ENCODE results near the gene SETD5. TPM values are rescaled to one million over a fixed set of nuclear protein-coding genes. Genes with fewer than 3 reads are reported as not detected.
A peak's percentile ranks its signal among the peaks of the same experiment; 100 is the strongest.

Gene SETD5
- total and polyA plus RNA-seq, 2 donors (not counting 1 experiment from before 2014, with no cell fraction given) = 64.2 to 201 TPM

DNA sequence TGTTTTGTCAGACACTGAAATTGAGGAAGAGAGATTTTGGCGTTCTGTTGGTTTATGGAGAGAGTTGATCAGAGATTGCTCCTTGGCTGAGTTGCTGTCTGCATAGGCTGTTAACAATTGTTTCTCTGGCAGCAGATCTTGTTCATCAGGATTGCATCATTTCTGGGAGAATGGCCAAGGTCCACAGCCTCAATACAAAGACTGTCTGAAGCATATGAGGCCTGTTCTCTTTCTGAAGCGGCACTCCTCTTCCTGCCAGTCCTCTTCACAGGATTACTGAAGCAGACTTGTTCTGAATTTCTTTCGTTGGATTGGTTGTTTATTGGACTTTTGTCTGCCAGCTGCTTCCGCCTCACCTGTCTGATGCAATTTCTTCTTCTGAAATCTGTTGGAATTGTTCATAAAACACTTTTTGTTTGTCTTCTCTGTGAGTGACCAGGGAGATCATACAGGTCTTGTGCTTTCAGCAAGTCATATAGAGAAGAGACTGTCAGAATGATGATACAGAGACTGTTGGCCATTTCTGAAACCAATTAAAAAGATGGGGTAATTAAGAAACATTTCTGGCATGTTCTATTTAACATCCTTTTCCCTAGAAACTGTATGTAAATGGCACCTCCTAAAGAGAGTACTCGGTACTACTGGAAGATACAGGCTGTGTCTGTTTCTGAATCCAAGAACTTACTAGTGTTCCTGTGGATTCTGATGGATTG lies 25.5 kb downstream of the SETD5 start:
- peaks cover 63% of the 10 kb centered on the region for H4K20me1 ChIP-seq (ENCODE audit: control insufficient read depth, insufficient read depth, low read length, poor library complexity, severe bottlenecking)
- no peak overlapping the region for H3K9ac ChIP-seq (ENCODE audit: low read length)
- no peak overlapping the region for H3K4me2 ChIP-seq (replicated peaks; ENCODE audit: low read depth, low read length, poor library complexity, severe bottlenecking)
- POLR2A ChIA-PET = no interaction called here
- no peak overlapping the region for H2AFZ ChIP-seq (ENCODE audit: insufficient read depth, low read depth, low read length, poor library complexity, severe bottlenecking)
- intact Hi-C loops (cut with micrococcal nuclease) = loop anchor here (1.0 to 5.0 kb wide), 3 partner anchors 20 to 70 kb away; no protein-coding TSS in a partner anchor
- peak overlapping the region in 1 of 2 donors; percentile 80 for H3K27ac ChIP-seq (ENCODE audit: low read length in 2 of 2)
- H3K79me2 ChIP-seq (ENCODE audit: control insufficient read depth, insufficient read depth, low read length) = peaks cover 93% of the 10 kb centered on the region
- H3K4me3 Mint-ChIP-seq = no peak overlapping the region
- H3K27ac Mint-ChIP-seq = peak overlapping the region; percentile 62
- H3K4me1 ChIP-seq (ENCODE audit: control insufficient read depth in 2 of 2, insufficient read depth in 2 of 2, low read length in 2 of 2) = peaks cover 0 to 6% of the 10 kb centered on the region in 2 donors
- CTCF ChIA-PET = interaction anchor here (6.8 kb wide), 1 partner anchor 70 kb away, joined by 48 read pairs; no protein-coding TSS in a partner anchor
- ATAC-seq (ENCODE audit: low read depth) (peak; percentile 51), DNase-seq (peak; percentile 50)
- no peaks in the 10 kb centered on the region for H3K9me3 ChIP-seq (ENCODE audit: control extremely low read depth in 1 of 3, control insufficient read depth in 2 of 3, insufficient read depth in 1 of 3, low read length in 2 of 3)
- TF ChIP-seq EZH2 (IDR thresholded peaks at IDR 0.05; ENCODE audit: borderline replicate concordance, insufficient read depth, low read depth, low read length, poor library complexity, severe bottlenecking) = no peak
- TF ChIP-seq, protein P1, sequence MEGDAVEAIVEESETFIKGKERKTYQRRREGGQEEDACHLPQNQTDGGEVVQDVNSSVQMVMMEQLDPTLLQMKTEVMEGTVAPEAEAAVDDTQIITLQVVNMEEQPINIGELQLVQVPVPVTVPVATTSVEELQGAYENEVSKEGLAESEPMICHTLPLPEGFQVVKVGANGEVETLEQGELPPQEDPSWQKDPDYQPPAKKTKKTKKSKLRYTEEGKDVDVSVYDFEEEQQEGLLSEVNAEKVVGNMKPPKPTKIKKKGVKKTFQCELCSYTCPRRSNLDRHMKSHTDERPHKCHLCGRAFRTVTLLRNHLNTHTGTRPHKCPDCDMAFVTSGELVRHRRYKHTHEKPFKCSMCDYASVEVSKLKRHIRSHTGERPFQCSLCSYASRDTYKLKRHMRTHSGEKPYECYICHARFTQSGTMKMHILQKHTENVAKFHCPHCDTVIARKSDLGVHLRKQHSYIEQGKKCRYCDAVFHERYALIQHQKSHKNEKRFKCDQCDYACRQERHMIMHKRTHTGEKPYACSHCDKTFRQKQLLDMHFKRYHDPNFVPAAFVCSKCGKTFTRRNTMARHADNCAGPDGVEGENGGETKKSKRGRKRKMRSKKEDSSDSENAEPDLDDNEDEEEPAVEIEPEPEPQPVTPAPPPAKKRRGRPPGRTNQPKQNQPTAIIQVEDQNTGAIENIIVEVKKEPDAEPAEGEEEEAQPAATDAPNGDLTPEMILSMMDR (IDR thresholded peaks at IDR 0.05) = peak; percentile 74
- no peaks in the 10 kb centered on the region for H3K27me3 Mint-ChIP-seq
- no peaks in the 10 kb centered on the region for H3K27me3 ChIP-seq (replicated peaks in 1 of 4; ENCODE audit: control extremely low read depth in 1 of 4, control insufficient read depth in 3 of 4, insufficient read depth in 4 of 4, low read length in 3 of 4)
- H3K4me1 Mint-ChIP-seq = peaks cover 26% of the 10 kb centered on the region
- H3K36me3 ChIP-seq (replicated peaks in 1 of 2; ENCODE audit: control extremely low read depth in 1 of 2, control insufficient read depth in 1 of 2, extremely low read depth in 1 of 2, insufficient read depth in 2 of 2, low read length in 1 of 2) = peaks cover 6 to 28% of the 10 kb centered on the region in 2 experiments
- no peaks in the 10 kb centered on the region for H3K9me3 Mint-ChIP-seq (ENCODE audit: insufficient read depth)
- 43% methylated on average over 1 of the region's 5 CpGs for WGBS (ENCODE audit: insufficient coverage)
- no peak overlapping the region for H3K4me3 ChIP-seq (ENCODE audit: control extremely low read depth in 1 of 5, extremely low read depth in 1 of 5, insufficient read depth in 1 of 5, low read depth in 2 of 5, low read length in 4 of 5)

DNA sequence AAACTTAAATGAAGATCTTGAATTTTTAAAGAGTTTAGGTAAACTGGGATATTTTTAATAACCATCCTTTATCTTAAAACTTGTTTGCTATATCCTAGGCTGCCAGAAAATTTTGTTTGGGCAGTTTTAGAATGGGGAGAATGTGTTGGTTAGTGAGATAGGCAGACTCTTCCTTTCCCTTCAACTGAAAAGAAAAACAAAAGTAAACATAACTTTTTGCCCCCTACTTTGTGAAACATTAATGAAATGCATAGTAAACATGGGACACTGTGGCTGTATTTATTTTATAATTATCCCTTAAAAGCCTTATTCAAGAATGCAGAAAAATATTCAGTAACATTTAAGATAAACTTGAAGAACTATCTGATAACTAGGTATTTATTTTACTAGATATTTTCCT lies 31.0 kb downstream of the SETD5 start:
- ChIA-PET CTCF (interaction anchor here (2.2 kb wide), 1 partner anchor 75 kb away, joined by 8 read pairs; no protein-coding TSS in a partner anchor), POLR2A (no interaction called here)
- no peak overlapping the region for H3K27ac Mint-ChIP-seq
- no peaks in the 10 kb centered on the region for H3K27me3 ChIP-seq (replicated peaks in 1 of 4; ENCODE audit: control extremely low read depth in 1 of 4, control insufficient read depth in 3 of 4, insufficient read depth in 4 of 4, low read length in 3 of 4)
- H3K79me2 ChIP-seq (ENCODE audit: control insufficient read depth, insufficient read depth, low read length) = peaks cover 84% of the 10 kb centered on the region
- H3K9me3 ChIP-seq (ENCODE audit: control extremely low read depth in 1 of 3, control insufficient read depth in 2 of 3, insufficient read depth in 1 of 3, low read length in 2 of 3) = no peaks in the 10 kb centered on the region
- intact Hi-C loops (cut with micrococcal nuclease) = no loop called here
- peaks cover 9 to 75% of the 10 kb centered on the region in 2 experiments for H3K36me3 ChIP-seq (replicated peaks in 1 of 2; ENCODE audit: control extremely low read depth in 1 of 2, control insufficient read depth in 1 of 2, extremely low read depth in 1 of 2, insufficient read depth in 2 of 2, low read length in 1 of 2)
- H3K4me3 ChIP-seq (ENCODE audit: control extremely low read depth in 1 of 5, extremely low read depth in 1 of 5, insufficient read depth in 1 of 5, low read depth in 2 of 5, low read length in 4 of 5) = no peak overlapping the region
- no peaks in the 10 kb centered on the region for H3K27me3 Mint-ChIP-seq
- H3K4me3 Mint-ChIP-seq = no peak overlapping the region
- no peaks in the 10 kb centered on the region for H3K4me1 ChIP-seq (ENCODE audit: control insufficient read depth in 2 of 2, insufficient read depth in 2 of 2, low read length in 2 of 2)
- TF ChIP-seq, protein P1 (IDR thresholded peaks at IDR 0.05) = no peak
- TF ChIP-seq EZH2 (IDR thresholded peaks at IDR 0.05; ENCODE audit: borderline replicate concordance, insufficient read depth, low read depth, low read length, poor library complexity, severe bottlenecking) = no peak
- H3K4me2 ChIP-seq (replicated peaks; ENCODE audit: low read depth, low read length, poor library complexity, severe bottlenecking) = no peak overlapping the region
- no peak overlapping the region for H3K9ac ChIP-seq (ENCODE audit: low read length)
- peaks cover 52% of the 10 kb centered on the region for H4K20me1 ChIP-seq (ENCODE audit: control insufficient read depth, insufficient read depth, low read length, poor library complexity, severe bottlenecking)
- DNase-seq = no peak
- no peaks in the 10 kb centered on the region for H3K9me3 Mint-ChIP-seq (ENCODE audit: insufficient read depth)
- no peak overlapping the region for H3K27ac ChIP-seq (ENCODE audit: low read length in 2 of 2)
- no peak for ATAC-seq (ENCODE audit: low read depth)
- H3K4me1 Mint-ChIP-seq = peaks cover 6% of the 10 kb centered on the region
- no peak overlapping the region for H2AFZ ChIP-seq (ENCODE audit: insufficient read depth, low read depth, low read length, poor library complexity, severe bottlenecking)

Measured in B cell (primary cell).